VCaP (cell line): ENCODE data around the gene PRICKLE4.
A peak's percentile ranks its signal among the peaks of the same experiment; 100 is the strongest.

Source experiments
- H3K27ac ChIP-seq: fragments of 450-650 bp; 2 replicates; pipeline ENCODE4 v1.5.1; 2017
- CTCF ChIP-seq: fragments of 450-650 bp; conservative IDR thresholded peaks from 2 replicates; pipeline ENCODE4 v1.5.1; 2017; ENCODE audit warnings: mild to moderate bottlenecking, moderate library complexity

The PRICKLE4 gene

GRCh38 chr6:41734666-41735426 is 45.7 kb upstream of the PRICKLE4 start:
- peak overlapping the region; percentile 95 for H3K27ac ChIP-seq
- TF ChIP-seq CTCF, result no peak

- TF ChIP-seq CTCF, result peak; percentile 98
- H3K27ac ChIP-seq, result peak within 1 kb of the TSS; percentile 95
These were observed 45.0 kb upstream of the PRICKLE4 start, which contains the start of gene TFEB for GRCh38 chr6:41735427-41736185. TFEB (minus strand) TSS chr6:41735608; CDS start chr6:41691213, 44,395 bp downstream.

GRCh38 chr6:41736186-41736733 is 44.3 kb upstream of the PRICKLE4 start:
- no peak for TF ChIP-seq CTCF

DNA sequence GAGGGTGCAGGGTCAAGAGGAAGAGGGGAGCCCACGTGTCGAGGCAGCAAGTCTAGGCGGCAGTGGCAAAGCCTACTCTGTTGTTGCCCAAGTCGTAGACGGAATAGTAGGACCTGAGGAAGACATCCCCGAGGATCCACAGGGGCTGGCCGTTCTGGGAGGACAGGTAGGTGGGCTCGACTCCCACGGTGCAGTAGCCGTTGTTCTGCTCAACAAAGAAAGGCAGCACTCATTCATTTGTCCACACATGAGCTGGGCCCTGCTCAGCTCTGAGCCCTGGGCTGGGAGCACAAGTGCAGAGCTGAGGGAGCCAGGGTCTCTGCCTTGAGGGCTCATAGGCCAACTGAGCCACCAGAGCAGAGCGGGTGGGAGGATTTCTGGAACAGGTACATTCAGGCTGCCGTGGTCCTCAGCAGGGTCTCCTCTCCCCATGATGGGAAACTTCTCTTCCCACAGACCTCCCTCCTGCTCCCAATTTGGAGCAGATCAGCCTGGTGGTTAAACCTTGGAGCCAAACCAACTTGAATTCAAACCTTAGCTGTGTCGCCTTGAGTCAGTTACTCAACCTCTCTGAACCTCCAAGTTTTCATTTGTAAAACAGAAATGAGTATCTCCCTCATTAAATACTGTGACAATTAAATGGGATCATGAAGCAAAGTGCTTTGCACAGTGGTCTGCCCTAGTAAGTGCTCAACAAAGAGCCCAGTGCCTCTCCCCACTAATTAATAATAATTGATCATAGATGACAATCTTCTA is 43.6 kb upstream of the PRICKLE4 start:
- H3K27ac ChIP-seq, result no peak overlapping the region
- TF ChIP-seq CTCF, result no peak

More at GRCh38 chr6:41736186-41736733, 44.3 kb upstream of the PRICKLE4 start:
- no peak overlapping the region; the same call in 1 of the 2 replicates for H3K27ac ChIP-seq

GRCh38 chr6:41737591-41738130 is 42.9 kb upstream of the PRICKLE4 start:
- H3K27ac ChIP-seq, result no peak overlapping the region
- TF ChIP-seq CTCF, result no peak

DNA sequence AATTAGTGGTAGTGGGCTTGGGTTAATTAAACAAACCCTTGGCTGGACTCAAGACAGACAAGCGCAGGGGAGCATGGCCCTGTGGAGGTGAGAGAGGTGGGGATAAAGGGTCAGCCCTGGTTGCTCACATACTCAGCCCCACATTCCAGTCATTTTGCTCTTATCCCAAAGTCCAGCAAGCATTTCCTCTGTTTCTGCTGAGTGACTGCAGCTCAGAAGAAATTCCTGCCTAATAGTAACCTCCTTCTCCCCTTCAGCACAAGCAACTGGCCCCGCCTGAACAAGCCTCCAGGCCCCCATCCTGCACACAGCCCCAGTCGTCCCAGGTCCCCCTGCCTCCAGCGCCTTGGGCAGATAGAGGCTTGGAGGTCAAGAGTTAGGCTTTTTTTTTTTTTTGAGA is 41.5 kb upstream of the PRICKLE4 start:
- H3K27ac ChIP-seq, result no peak overlapping the region
- TF ChIP-seq CTCF, result no peak
